Natural killer cell treated with Interleukin-12 subunit alpha and Interleukin-12 subunit beta and Interleukin-15 and Interleukin-18, amount 100 ng/mL, for 72 hours (primary cell): Measurements from ENCODE around the gene FZD1. TPM values are rescaled to one million over a fixed set of nuclear protein-coding genes. Genes with fewer than 3 reads are reported as not detected.

Experiments
- ATAC-seq, 2 donors: fragments of 150-1000 bp; cut with Tn5 transposase in 1 of 2; sonication (Bioruptor Pico), chemical (Tn5 transposase) in 1 of 2; 2 replicates each; pipeline ENCODE4 v1.10.0; 2021
- DNase-seq: peaks from one replicate; pipeline ENCODE4 v3.0.0; 2022; ENCODE audit warnings: low spot score
- H3K27ac Mint-ChIP-seq, 2 donors: 1 replicate in 1 of 2; 2 replicates in 1 of 2; pipeline ENCODE4 v1.8.0; 2022; ENCODE audit warnings: mixed read lengths in 2 of 2, mild to moderate bottlenecking in 1 of 2, moderate library complexity in 1 of 2
- H3K27me3 Mint-ChIP-seq, 2 donors: 1 replicate in 1 of 2; 2 replicates in 1 of 2; pipeline ENCODE4 v1.8.0; 2022; ENCODE audit warnings: mixed read lengths in 2 of 2
- H3K36me3 Mint-ChIP-seq: one replicate; pipeline ENCODE4 v1.8.0; 2022; ENCODE audit warnings: mixed read lengths
- H3K4me1 Mint-ChIP-seq, 2 donors: 1 replicate in 1 of 2; 2 replicates in 1 of 2; pipeline ENCODE4 v1.8.0; 2022; ENCODE audit warnings: low read depth in 2 of 2, mixed read lengths in 2 of 2, mild to moderate bottlenecking in 1 of 2
- H3K4me3 Mint-ChIP-seq: one replicate; pipeline ENCODE4 v1.8.0; 2022; ENCODE audit warnings: mixed read lengths
- H3K9me3 Mint-ChIP-seq: 2 replicates; pipeline ENCODE4 v1.8.0; 2022; ENCODE audit warnings: mixed read lengths
- total RNA-seq, 2 donors: library from RNA; stranded (reverse); gene quantifications; one replicate each; pipeline ENCODE4 v1.2.3, GENCODE V29; 2022

Gene FZD1
- total RNA-seq, 2 donors from 2014 or later, result 0.29 TPM; not detected in 1

GRCh38 chr7:91247500-91247899, 16.7 kb upstream of the FZD1 start:
- Mint-ChIP-seq H3K27me3 (no peaks in the 10 kb centered on the region), H3K27ac (no peak overlapping the region), H3K36me3 (no peaks in the 10 kb centered on the region), H3K4me1 (no peaks in the 10 kb centered on the region), H3K9me3 (no peaks in the 10 kb centered on the region), H3K4me3 (no peak overlapping the region)
- DNase-seq, result no peak
- ATAC-seq, result no peak

- no peak overlapping the region for H3K4me3 Mint-ChIP-seq
- no peaks in the 10 kb centered on the region for H3K36me3 Mint-ChIP-seq
- no peaks in the 10 kb centered on the region for H3K4me1 Mint-ChIP-seq
- no peaks in the 10 kb centered on the region for H3K27me3 Mint-ChIP-seq
- ATAC-seq (no peak), DNase-seq (no peak)
- H3K9me3 Mint-ChIP-seq, result peaks cover 5% of the 10 kb centered on the region
- H3K27ac Mint-ChIP-seq, result no peak overlapping the region
Observed at GRCh38 chr7:91248996-91249395, 15.2 kb upstream of the FZD1 start.

- DNase-seq, result no peak
- Mint-ChIP-seq H3K4me3 (no peak overlapping the region), H3K36me3 (no peaks in the 10 kb centered on the region)
Observed at GRCh38 chr7:91249506-91250233, 14.6 kb upstream of the FZD1 start.

GRCh38 chr7:91250706-91251105, 13.5 kb upstream of the FZD1 start:
- no peaks in the 10 kb centered on the region for H3K4me1 Mint-ChIP-seq
- H3K27me3 Mint-ChIP-seq, result no peaks in the 10 kb centered on the region
- H3K9me3 Mint-ChIP-seq, result peaks cover 13% of the 10 kb centered on the region
- no peak overlapping the region for H3K4me3 Mint-ChIP-seq
- DNase-seq (no peak), ATAC-seq (no peak)
- no peak overlapping the region for H3K27ac Mint-ChIP-seq
- H3K36me3 Mint-ChIP-seq, result peaks cover 3% of the 10 kb centered on the region

More at GRCh38 chr7:91249506-91250233, 14.6 kb upstream of the FZD1 start:
- Mint-ChIP-seq H3K9me3 (peaks cover 8% of the 10 kb centered on the region), H3K27me3 (no peaks in the 10 kb centered on the region), H3K27ac (no peak overlapping the region), H3K4me1 (no peaks in the 10 kb centered on the region)
- no peak for ATAC-seq

- DNase-seq (no peak), ATAC-seq (no peak)
- H3K4me1 Mint-ChIP-seq, result no peaks in the 10 kb centered on the region
- no peak overlapping the region for H3K4me3 Mint-ChIP-seq
- no peak overlapping the region for H3K27ac Mint-ChIP-seq
- H3K27me3 Mint-ChIP-seq, result no peaks in the 10 kb centered on the region
- peaks cover 8% of the 10 kb centered on the region for H3K36me3 Mint-ChIP-seq
- H3K9me3 Mint-ChIP-seq, result peaks cover 19% of the 10 kb centered on the region
Observed at GRCh38 chr7:91251877-91252276, 12.4 kb upstream of the FZD1 start.

- DNase-seq (no peak), ATAC-seq (no peak)
- peaks cover 0 to 3% of the 10 kb centered on the region in 2 donors for H3K4me1 Mint-ChIP-seq
- no peak overlapping the region for H3K27ac Mint-ChIP-seq
- H3K4me3 Mint-ChIP-seq, result peak overlapping the region; percentile 76
- peaks cover 16 to 20% of the 10 kb centered on the region in 2 donors for H3K27me3 Mint-ChIP-seq
- no peaks in the 10 kb centered on the region for H3K9me3 Mint-ChIP-seq
- no peaks in the 10 kb centered on the region for H3K36me3 Mint-ChIP-seq
Observed at GRCh38 chr7:91263384-91264045, 718 bp upstream of the FZD1 start.

GRCh38 chr7:91264924-91265681, 870 bp downstream of the FZD1 start:
- H3K9me3 Mint-ChIP-seq, result no peaks in the 10 kb centered on the region
- no peaks in the 10 kb centered on the region for H3K36me3 Mint-ChIP-seq
- ATAC-seq (peak; percentile 16 to 36), DNase-seq (no peak)
- H3K27ac Mint-ChIP-seq, result no peak overlapping the region
- peaks cover 16 to 20% of the 10 kb centered on the region in 2 donors for H3K27me3 Mint-ChIP-seq
- peak overlapping the region; percentile 68 for H3K4me3 Mint-ChIP-seq
- peaks cover 0 to 3% of the 10 kb centered on the region in 2 donors for H3K4me1 Mint-ChIP-seq

GRCh38 chr7:91265693-91266066, 1.4 kb downstream of the FZD1 start:
- DNase-seq (no peak), ATAC-seq (no peak)
- no peak overlapping the region for H3K4me3 Mint-ChIP-seq
- peaks cover 0 to 3% of the 10 kb centered on the region in 2 donors for H3K4me1 Mint-ChIP-seq
- H3K27ac Mint-ChIP-seq, result no peak overlapping the region
- no peaks in the 10 kb centered on the region for H3K36me3 Mint-ChIP-seq
- no peaks in the 10 kb centered on the region for H3K9me3 Mint-ChIP-seq
- H3K27me3 Mint-ChIP-seq, result peaks cover 16 to 20% of the 10 kb centered on the region in 2 donors

GRCh38 chr7:91266067-91266688, 1.9 kb downstream of the FZD1 start:
- no peak overlapping the region for H3K27ac Mint-ChIP-seq
- peaks cover 0 to 3% of the 10 kb centered on the region in 2 donors for H3K4me1 Mint-ChIP-seq
- no peaks in the 10 kb centered on the region for H3K9me3 Mint-ChIP-seq
- no peak overlapping the region for H3K4me3 Mint-ChIP-seq
- peaks cover 16 to 20% of the 10 kb centered on the region in 2 donors for H3K27me3 Mint-ChIP-seq
- DNase-seq (no peak), ATAC-seq (no peak)
- H3K36me3 Mint-ChIP-seq, result no peaks in the 10 kb centered on the region

GRCh38 chr7:91266689-91267090, 2.5 kb downstream of the FZD1 start:
- Mint-ChIP-seq H3K4me3 (no peak overlapping the region), H3K9me3 (no peaks in the 10 kb centered on the region), H3K27me3 (peaks cover 14 to 19% of the 10 kb centered on the region in 2 donors), H3K36me3 (no peaks in the 10 kb centered on the region), H3K27ac (no peak overlapping the region), H3K4me1 (peaks cover 0 to 3% of the 10 kb centered on the region in 2 donors)
- ATAC-seq, result no peak
- DNase-seq, result no peak

- Mint-ChIP-seq H3K9me3 (no peaks in the 10 kb centered on the region), H3K27me3 (peaks cover 9 to 15% of the 10 kb centered on the region in 2 donors), H3K4me3 (no peak overlapping the region), H3K36me3 (no peaks in the 10 kb centered on the region), H3K27ac (no peak overlapping the region), H3K4me1 (peaks cover 0 to 3% of the 10 kb centered on the region in 2 donors)
- DNase-seq (no peak), ATAC-seq (no peak)
Observed at GRCh38 chr7:91267171-91267955, 3.1 kb downstream of the FZD1 start.

GRCh38 chr7:91270372-91270771, 6.1 kb downstream of the FZD1 start:
- ATAC-seq (no peak), DNase-seq (no peak)
- Mint-ChIP-seq H3K4me1 (no peaks in the 10 kb centered on the region), H3K36me3 (no peaks in the 10 kb centered on the region), H3K9me3 (no peaks in the 10 kb centered on the region), H3K4me3 (no peak overlapping the region), H3K27me3 (peaks cover 0 to 3% of the 10 kb centered on the region in 2 donors), H3K27ac (no peak overlapping the region)

GRCh38 chr7:91276909-91277308, 12.7 kb downstream of the FZD1 start:
- no peak overlapping the region for H3K27ac Mint-ChIP-seq
- H3K27me3 Mint-ChIP-seq, result peaks cover 0 to under 1% of the 10 kb centered on the region in 2 donors
- H3K4me1 Mint-ChIP-seq, result no peaks in the 10 kb centered on the region
- no peak overlapping the region for H3K4me3 Mint-ChIP-seq
- peaks cover 4% of the 10 kb centered on the region for H3K9me3 Mint-ChIP-seq
- H3K36me3 Mint-ChIP-seq, result no peaks in the 10 kb centered on the region
- DNase-seq (no peak), ATAC-seq (no peak)
